Superior temporal gyrus (tissue), 1 donor: Measurements from ENCODE around the gene AKAP6.
A peak's percentile ranks its signal among the peaks of the same experiment; 100 is the strongest.

Experiments
- DNase-seq: peaks from one replicate; pipeline ENCODE4 v3.0.0-alpha.2; 2016; ENCODE audit errors: extremely low spot score

AKAP6 gene

GRCh38 chr14:32820181-32820580 lies 491.1 kb downstream of the AKAP6 start:
- no peak for DNase-seq

- DNase-seq = peak; percentile 11
These were observed 491.6 kb downstream of the AKAP6 start for GRCh38 chr14:32820682-32821081.

GRCh38 chr14:32821964-32822653 lies 493.0 kb downstream of the AKAP6 start:
- DNase-seq = no peak

DNA sequence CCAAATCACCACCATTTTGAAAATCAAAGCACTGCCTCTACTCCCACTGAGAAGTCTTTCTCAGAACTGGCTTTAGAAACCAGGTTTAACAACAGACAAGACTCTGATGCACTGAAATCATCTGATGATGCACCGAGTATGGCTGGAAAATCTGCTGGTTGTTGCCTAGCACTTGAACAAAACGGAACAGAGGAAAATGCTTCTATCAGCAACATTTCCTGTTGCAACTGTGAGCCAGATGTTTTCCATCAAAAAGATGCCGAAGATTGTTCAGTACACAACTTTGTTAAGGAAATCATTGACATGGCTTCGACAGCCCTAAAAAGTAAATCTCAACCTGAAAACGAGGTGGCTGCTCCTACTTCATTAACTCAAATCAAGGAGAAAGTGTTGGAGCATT lies 494.6 kb downstream of the AKAP6 start:
- DNase-seq = no peak

DNA sequence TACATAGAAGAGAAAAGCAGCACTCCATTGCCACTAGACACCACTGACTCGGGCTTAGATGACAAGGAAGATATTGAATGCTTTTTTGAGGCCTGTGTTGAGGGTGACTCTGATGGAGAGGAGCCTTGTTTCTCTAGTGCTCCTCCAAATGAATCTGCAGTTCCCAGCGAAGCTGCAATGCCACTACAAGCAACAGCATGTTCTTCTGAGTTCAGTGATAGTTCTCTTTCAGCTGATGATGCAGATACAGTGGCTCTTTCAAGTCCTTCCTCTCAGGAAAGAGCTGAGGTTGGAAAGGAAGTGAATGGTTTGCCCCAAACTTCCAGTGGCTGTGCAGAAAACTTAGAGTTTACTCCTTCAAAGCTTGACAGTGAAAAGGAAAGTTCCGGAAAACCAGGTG lies 495.1 kb downstream of the AKAP6 start:
- DNase-seq = peak; percentile 57

DNA sequence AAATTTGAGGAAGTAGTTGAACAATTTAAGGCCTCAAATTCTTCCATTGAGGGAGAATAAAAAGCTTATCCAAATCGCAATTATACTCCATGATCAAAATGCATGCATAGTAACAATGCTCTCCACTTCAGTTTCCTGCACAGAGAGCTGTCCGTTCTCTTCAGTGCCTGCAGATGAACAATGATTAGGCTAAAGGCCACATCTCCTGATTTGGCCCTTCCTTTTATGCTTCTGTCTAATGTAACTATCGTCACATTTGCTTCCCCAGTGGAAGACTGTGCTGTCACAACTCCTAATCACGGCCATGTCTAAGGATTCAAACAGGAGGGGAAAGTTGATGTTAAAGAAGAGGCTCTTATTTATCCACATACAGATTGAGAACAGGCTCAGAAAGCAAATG lies 496.0 kb downstream of the AKAP6 start:
- DNase-seq = peak; percentile 81

DNA sequence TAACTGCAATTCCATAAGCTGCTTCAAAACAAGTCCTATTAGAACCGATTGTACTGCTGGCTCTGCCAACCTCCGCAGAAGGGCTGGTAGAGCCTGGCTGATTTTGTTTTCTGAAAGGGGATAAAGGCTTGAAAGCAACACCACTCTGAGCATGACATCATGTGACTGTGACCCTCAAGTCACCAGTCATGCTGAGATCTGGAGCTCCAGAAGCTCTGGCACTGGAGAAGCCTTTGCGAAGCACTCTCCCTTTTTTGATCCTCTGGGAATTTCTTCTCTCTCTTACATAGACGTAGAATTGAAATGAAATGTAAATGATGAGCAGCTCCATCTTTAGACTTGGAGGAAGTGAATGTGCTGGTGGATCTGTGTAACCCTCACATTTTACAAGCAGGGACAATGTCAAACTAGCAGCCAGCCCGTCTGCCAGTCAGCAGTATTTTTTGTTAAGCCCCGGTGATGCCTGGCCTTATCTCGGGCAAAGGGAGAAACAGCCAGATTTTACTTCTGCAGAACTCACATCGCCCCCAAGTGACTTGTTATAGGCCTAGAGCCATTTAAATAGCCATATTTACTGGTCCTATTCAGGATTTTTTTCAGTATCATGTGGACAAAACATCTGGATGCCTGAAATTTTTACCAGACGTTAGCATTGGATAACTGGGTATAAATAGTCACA lies 497.4 kb downstream of the AKAP6 start:
- DNase-seq = peak; percentile 93

DNA sequence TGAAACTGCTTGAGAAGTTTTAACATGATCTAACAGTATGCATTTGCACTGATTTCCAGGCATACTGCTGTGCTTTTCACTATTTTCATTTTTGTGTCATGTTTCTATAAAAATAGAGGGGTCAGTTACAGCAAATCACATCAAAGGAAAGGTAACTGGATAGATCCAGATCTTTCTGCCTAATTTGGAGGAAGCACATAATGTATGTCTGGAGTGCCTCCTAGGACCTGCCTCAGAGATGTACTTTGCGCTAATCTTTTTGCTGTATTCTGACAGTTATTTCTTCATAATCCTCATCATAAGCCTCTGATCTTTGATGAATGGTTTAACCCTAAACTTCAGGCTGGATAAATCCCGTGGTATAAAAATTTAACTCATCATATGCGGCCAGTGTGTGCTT lies 498.4 kb downstream of the AKAP6 start:
- DNase-seq = no peak

- peak; percentile 13 for DNase-seq
These were observed 506.8 kb downstream of the AKAP6 start for GRCh38 chr14:32835924-32836323.

DNA sequence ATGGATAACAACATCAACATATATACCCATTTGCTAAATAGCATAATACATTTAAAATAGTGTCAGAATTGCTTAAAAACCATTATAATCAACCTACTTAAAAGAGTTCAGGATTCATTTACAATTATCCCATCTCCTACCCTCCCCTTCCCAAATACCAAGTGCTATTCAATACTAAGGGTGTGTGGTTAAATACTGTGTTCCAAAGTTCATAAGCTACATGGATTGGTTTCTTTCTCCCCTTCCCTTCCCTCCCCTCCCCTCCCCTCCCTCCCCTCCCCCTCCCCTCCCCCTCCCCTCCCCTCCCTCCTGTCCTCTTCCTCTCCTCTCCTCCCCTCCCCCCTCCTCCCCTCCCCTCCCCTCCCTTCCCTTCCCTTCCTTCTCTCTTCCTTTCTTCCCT lies 512.6 kb downstream of the AKAP6 start:
- no peak for DNase-seq

GRCh38 chr14:32846821-32847365 lies 517.8 kb downstream of the AKAP6 start:
- DNase-seq = no peak

GRCh38 chr14:32847867-32848266 lies 518.8 kb downstream of the AKAP6 start:
- no peak for DNase-seq

GRCh38 chr14:32865827-32866376 lies 536.8 kb downstream of the AKAP6 start:
- DNase-seq = no peak

- DNase-seq = no peak
These were observed 554.1 kb downstream of the AKAP6 start for GRCh38 chr14:32883188-32883587.
